Lower leg skin (tissue), 4 donors: Measurements from ENCODE around the gene ISG20L2. TPM values are rescaled to one million over a fixed set of nuclear protein-coding genes. Genes with fewer than 3 reads are reported as not detected.

Experiments
- DNase-seq, 2 donors: peaks; one replicate each; pipeline ENCODE4 v3.0.0-alpha.2; 2019; ENCODE audit warnings: low spot score in 2 of 2
- H3K4me3 ChIP-seq: fragments of 200-600 bp; sonication (generic); 2 replicates; pipeline ENCODE4 v1.5.1; 2017; ENCODE audit warnings: mild to moderate bottlenecking, low read depth; ENCODE audit not compliant: poor library complexity, severe bottlenecking
- CTCF ChIP-seq, 3 donors: fragments of 450-650 bp; IDR thresholded peaks; one replicate each; pipeline ENCODE4 v1.5.1; 2016; ENCODE audit warnings: antibody characterized with exemption in 3 of 3, mild to moderate bottlenecking in 3 of 3, moderate library complexity in 2 of 3
- POLR2A ChIP-seq, 2 donors: fragments of 450-650 bp; IDR thresholded peaks; one replicate each; pipeline ENCODE4 v1.6.1; 2016 to 2017; ENCODE audit warnings: antibody characterized with exemption in 2 of 2, mild to moderate bottlenecking in 1 of 2, moderate library complexity in 1 of 2
- WGBS, 2 donors: methylation state at CpG; one replicate each; pipeline ENCODE4 v1.1.5; 2018; 5-methylcytosine and 5-hydroxymethylcytosine counted together
- intact Hi-C: fragments of 100-400 bp; cut with DNase I; formaldehyde crosslinking; loops from one replicate; pipeline ENCODE4 v1.15.0; 2023; ENCODE audit warnings: low total_unique reads
- total RNA-seq, 4 donors: library from RNA; depleted of rRNA; stranded (reverse); fragments of >200 nt; gene quantifications; one replicate each; pipeline ENCODE4 v1.1.0, GENCODE V29; 2016

Gene ISG20L2
- 10 to 100 TPM; 13.4 to 21.4 (median 16.7) TPM for total RNA-seq

- peak within 1 kb of the TSS; percentile 83 for H3K4me3 ChIP-seq
- DNase-seq: peak; percentile 97 to 99
- 1 to 2% methylated on average over 20 to 44 of the region's 57 CpGs for WGBS, 2 donors
- TF ChIP-seq CTCF (IDR thresholded peaks at IDR 0.05) (no peak), POLR2A (IDR thresholded peaks at IDR 0.05) (no peak)
- intact Hi-C loops: no loop called here
These were observed at the start of gene ISG20L2 for GRCh38 chr1:156728599-156729462. Gene ISG20L2, minus strand, starts transcription at chr1:156728766. Its CDS starts 1,114 bp downstream, at chr1:156727652.

DNA sequence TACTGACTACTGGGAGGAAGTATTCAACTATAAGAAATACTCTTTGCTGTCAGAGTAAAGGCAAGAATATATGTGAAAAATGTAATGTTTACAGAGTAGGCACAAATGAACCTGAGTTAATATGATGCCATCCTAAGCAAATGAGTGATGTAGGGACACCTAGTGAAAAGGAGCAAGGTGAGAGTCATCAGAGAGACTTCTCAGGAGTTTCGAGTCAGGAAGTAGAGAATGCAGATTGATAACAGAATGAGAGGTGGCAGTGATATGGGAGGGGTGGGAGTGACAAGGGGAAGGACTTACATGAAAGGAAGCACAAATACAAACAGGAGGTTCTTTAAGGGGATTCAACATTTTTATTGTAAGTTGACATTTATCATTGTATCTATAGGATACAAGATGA lies 49.0 kb upstream of the ISG20L2 start:
- WGBS, 2 donors: 33 to 50% methylated on average over 1 of the region's 1 CpG
- no peak for DNase-seq
- H3K4me3 ChIP-seq: no peak overlapping the region
- intact Hi-C loops: no loop called here
- no peak for TF ChIP-seq POLR2A (IDR thresholded peaks at IDR 0.05)
- TF ChIP-seq CTCF (IDR thresholded peaks at IDR 0.05): no peak

GRCh38 chr1:156776942-156777341 lies 48.4 kb upstream of the ISG20L2 start:
- no peak for TF ChIP-seq POLR2A (IDR thresholded peaks at IDR 0.05)
- no peak for TF ChIP-seq CTCF (IDR thresholded peaks at IDR 0.05)
- no peak overlapping the region for H3K4me3 ChIP-seq
- DNase-seq: peak in 1 of 2 donors; percentile 15
- WGBS, 2 donors: 59 to 69% methylated on average over 4 of the region's 4 CpGs
- intact Hi-C loops: no loop called here

DNA sequence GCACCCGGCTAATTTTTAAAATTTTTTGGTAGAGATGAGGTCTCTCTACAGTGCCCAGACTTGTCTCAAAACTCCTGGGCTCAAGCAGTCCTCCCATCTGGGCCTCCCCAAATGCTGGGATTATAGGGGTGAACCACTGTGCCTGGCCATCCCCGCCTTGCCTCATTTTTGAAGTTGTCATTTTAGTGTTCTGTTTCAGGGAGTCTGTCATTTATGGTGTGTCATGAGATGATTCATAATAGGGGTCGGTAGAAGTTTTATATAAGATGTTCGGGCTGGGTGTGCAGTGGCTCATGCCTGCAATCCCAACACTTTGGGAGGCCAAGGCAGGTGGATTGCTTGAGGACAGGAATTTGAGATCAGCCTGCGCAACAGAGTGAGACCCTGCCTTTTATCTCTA lies 47.2 kb upstream of the ISG20L2 start:
- no peak overlapping the region for H3K4me3 ChIP-seq
- peak in 1 of 2 donors; percentile 75 for DNase-seq
- TF ChIP-seq POLR2A (IDR thresholded peaks at IDR 0.05) (no peak), CTCF (IDR thresholded peaks at IDR 0.05) (no peak)
- intact Hi-C loops: no loop called here
- WGBS, 2 donors: 81 to 82% methylated on average over 5 of the region's 5 CpGs

- no peak overlapping the region for H3K4me3 ChIP-seq
- intact Hi-C loops: no loop called here
- no peak for TF ChIP-seq POLR2A (IDR thresholded peaks at IDR 0.05)
- no peak for TF ChIP-seq CTCF (IDR thresholded peaks at IDR 0.05)
- 79 to 80% methylated on average over 3 of the region's 3 CpGs for WGBS, 2 donors
- no peak for DNase-seq
These were observed 45.0 kb upstream of the ISG20L2 start for GRCh38 chr1:156773607-156774006.
